Measurements from ENCODE around the gene FAM219A.
"Not testable (repeated sequence)": the region's sequence is repeated elsewhere in the genome, so short reads cannot be mapped to it uniquely, and the experiment has no call there.

FAM219A gene

DNA sequence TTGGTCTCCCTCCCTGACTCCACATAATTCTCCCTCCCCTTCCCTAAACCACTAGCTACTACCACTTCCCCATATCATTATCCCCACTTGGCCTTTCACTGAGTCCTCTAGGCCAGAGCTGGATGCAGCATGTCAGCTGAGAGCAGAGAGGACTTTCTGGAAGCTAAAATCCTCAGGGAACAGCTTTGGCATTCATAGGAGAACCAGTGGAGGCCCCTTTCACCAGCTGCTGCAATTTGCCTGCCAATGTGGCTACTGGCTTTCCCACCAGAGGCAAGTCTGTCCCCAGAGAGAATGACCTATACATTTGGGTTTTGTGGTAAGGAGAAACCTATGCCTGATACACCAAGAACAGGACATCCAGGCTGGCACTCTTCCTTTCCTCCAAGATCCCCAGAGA is 14.4 kb downstream of the FAM219A start:
- no peaks in the 10 kb centered on the region for H3K36me3 ChIP-seq (ENCODE audit: insufficient read depth, low read length)
- H3K27ac ChIP-seq (ENCODE audit: low read depth, low read length), result no peak overlapping the region
- H3K4me3 ChIP-seq (ENCODE audit: low read length), result no peak overlapping the region
- H3K9me3 ChIP-seq (ENCODE audit: insufficient read depth, low read depth, low read length), result no peaks in the 10 kb centered on the region
- no peak overlapping the region for H3K9ac ChIP-seq (ENCODE audit: low read depth, low read length)
- no peaks in the 10 kb centered on the region for H3K27me3 ChIP-seq (ENCODE audit: insufficient read depth, low read length)
- peaks cover 8% of the 10 kb centered on the region for H3K4me1 ChIP-seq (ENCODE audit: insufficient read depth, low read length)

DNA sequence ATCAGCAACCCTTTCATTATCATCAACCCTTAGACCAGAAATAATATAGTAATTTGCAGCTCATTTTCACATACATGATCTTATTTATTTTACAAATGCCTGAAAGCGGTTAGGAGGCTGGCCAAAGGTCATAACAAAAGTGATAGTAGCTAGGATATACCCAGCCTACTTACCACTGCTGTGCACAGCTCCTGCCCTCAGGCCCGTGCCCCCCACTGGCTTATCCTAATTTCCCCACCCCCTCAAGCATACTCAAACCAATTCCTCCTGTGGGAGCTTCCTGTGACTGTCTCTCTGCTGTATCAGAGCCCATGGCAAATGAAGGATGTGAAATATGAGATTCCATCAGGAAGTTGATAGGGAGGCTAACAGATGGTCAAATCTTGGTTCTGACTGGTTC is 14.8 kb downstream of the FAM219A start:
- Histone ChIP-seq H3K4me1 (ENCODE audit: insufficient read depth, low read length) (peaks cover 8% of the 10 kb centered on the region), H3K9ac (ENCODE audit: low read depth, low read length) (no peak overlapping the region), H3K36me3 (ENCODE audit: insufficient read depth, low read length) (no peaks in the 10 kb centered on the region), H3K27ac (ENCODE audit: low read depth, low read length) (no peak overlapping the region), H3K27me3 (ENCODE audit: insufficient read depth, low read length) (no peaks in the 10 kb centered on the region), H3K9me3 (ENCODE audit: insufficient read depth, low read depth, low read length) (no peaks in the 10 kb centered on the region), H3K4me3 (ENCODE audit: low read length) (no peak overlapping the region)
- WGBS, result 49% methylated on average over 2 of the region's 2 CpGs

DNA sequence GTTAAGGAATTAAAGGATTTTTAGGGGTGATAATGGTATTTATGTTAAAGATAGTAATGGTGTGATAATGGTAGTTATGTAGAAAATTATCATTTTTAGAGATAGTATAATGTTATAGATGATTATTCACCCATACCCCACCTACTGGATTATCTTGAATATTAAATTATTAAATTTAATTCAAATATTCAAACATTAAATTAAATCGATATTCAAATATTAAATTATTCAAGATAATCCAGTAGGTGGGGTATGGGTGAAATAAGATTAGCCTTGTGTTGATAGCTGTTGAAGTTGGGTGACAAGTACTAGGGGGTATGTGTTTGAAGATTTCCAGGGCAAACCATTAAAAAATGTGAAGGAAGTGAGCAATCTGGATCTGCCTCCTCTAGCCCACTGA is 15.6 kb downstream of the FAM219A start:
- H3K27me3 ChIP-seq (ENCODE audit: insufficient read depth, low read length), result no peaks in the 10 kb centered on the region
- no peak overlapping the region for H3K27ac ChIP-seq (ENCODE audit: low read depth, low read length)
- H3K9ac ChIP-seq (ENCODE audit: low read depth, low read length), result no peak overlapping the region
- H3K9me3 ChIP-seq (ENCODE audit: insufficient read depth, low read depth, low read length), result no peaks in the 10 kb centered on the region
- no peaks in the 10 kb centered on the region for H3K36me3 ChIP-seq (ENCODE audit: insufficient read depth, low read length)
- peaks cover 8% of the 10 kb centered on the region for H3K4me1 ChIP-seq (ENCODE audit: insufficient read depth, low read length)
- whole genome bisulfite sequencing, result no CpG with 5 or more reads among the region's 1 CpG
- H3K4me3 ChIP-seq (ENCODE audit: low read length), result no peak overlapping the region

DNA sequence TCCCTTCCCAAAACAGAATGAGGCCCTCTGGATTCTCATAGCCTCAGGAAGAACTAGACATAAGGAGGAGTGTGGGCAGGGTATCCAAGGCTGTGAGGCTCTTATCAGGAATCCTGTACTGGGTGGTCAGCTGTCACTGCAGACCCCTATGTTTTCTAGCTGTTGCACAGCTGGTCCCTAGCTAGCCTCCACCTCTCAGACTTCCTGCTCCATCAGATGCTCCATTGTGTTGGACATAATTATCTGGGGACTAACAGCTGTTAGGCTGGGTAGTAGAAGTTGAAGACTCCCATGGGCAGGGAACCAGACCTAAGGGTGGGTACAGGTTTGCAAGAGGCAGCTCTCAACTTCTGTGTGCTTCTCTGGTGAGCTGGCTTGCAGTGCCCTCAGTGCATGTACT is 18.4 kb downstream of the FAM219A start:
- no peaks in the 10 kb centered on the region for H3K36me3 ChIP-seq (ENCODE audit: insufficient read depth, low read length)
- no peak overlapping the region for H3K9ac ChIP-seq (ENCODE audit: low read depth, low read length)
- H3K4me3 ChIP-seq (ENCODE audit: low read length), result no peak overlapping the region
- H3K9me3 ChIP-seq (ENCODE audit: insufficient read depth, low read depth, low read length), result no peaks in the 10 kb centered on the region
- peaks cover 8% of the 10 kb centered on the region for H3K4me1 ChIP-seq (ENCODE audit: insufficient read depth, low read length)
- H3K27me3 ChIP-seq (ENCODE audit: insufficient read depth, low read length), result no peaks in the 10 kb centered on the region
- no peak overlapping the region for H3K27ac ChIP-seq (ENCODE audit: low read depth, low read length)

- not testable (repeated sequence) for H3K4me1 ChIP-seq (ENCODE audit: insufficient read depth, low read length); H3K36me3 ChIP-seq (ENCODE audit: insufficient read depth, low read length); H3K4me3 ChIP-seq (ENCODE audit: low read length); H3K9ac ChIP-seq (ENCODE audit: low read depth, low read length); H3K27ac ChIP-seq (ENCODE audit: low read depth, low read length); H3K9me3 ChIP-seq (ENCODE audit: insufficient read depth, low read depth, low read length); H3K27me3 ChIP-seq (ENCODE audit: insufficient read depth, low read length)
- 96% methylated on average over 4 of the region's 4 CpGs for WGBS
Observed at GRCh38 chr9:34438465-34438864, 19.9 kb downstream of the FAM219A start.

- H3K36me3 ChIP-seq (ENCODE audit: insufficient read depth, low read length); H3K27me3 ChIP-seq (ENCODE audit: insufficient read depth, low read length); H3K9ac ChIP-seq (ENCODE audit: low read depth, low read length); H3K9me3 ChIP-seq (ENCODE audit: insufficient read depth, low read depth, low read length); H3K4me3 ChIP-seq (ENCODE audit: low read length); H3K4me1 ChIP-seq (ENCODE audit: insufficient read depth, low read length); H3K27ac ChIP-seq (ENCODE audit: low read depth, low read length): not testable (repeated sequence)
- 96% methylated on average over 28 of the region's 28 CpGs for WGBS
Observed at GRCh38 chr9:34437926-34438307, 20.5 kb downstream of the FAM219A start.

GRCh38 chr9:34437006-34437925 is 21.1 kb downstream of the FAM219A start:
- WGBS, result 79% methylated on average over 14 of the region's 14 CpGs
- Histone ChIP-seq H3K4me1 (ENCODE audit: insufficient read depth, low read length) (no peaks in the 10 kb centered on the region), H3K9me3 (ENCODE audit: insufficient read depth, low read depth, low read length) (no peaks in the 10 kb centered on the region), H3K4me3 (ENCODE audit: low read length) (no peak overlapping the region), H3K27ac (ENCODE audit: low read depth, low read length) (no peak overlapping the region), H3K36me3 (ENCODE audit: insufficient read depth, low read length) (no peaks in the 10 kb centered on the region), H3K27me3 (ENCODE audit: insufficient read depth, low read length) (no peaks in the 10 kb centered on the region), H3K9ac (ENCODE audit: low read depth, low read length) (no peak overlapping the region)

DNA sequence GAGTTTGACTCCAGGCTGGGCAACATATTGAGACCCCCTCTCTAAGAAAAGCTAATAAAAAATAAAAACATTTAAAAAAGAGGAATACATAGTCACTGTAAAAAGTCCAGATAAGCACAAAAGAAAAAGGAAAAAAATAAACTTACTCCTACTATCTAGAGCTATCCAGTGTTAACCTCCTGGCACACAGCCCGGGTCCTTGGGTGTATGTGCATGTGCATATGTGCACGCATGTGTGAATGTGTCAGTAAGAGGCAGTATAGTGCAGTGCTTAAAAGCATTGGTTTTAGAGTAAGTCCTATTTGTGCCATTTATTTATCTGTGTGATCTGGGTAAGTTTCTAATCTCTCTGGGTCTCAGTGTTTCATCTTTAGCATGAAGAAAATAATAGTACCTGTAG is 26.7 kb downstream of the FAM219A start:
- Histone ChIP-seq H3K4me3 (ENCODE audit: low read length) (no peak overlapping the region), H3K4me1 (ENCODE audit: insufficient read depth, low read length) (no peaks in the 10 kb centered on the region), H3K27ac (ENCODE audit: low read depth, low read length) (no peak overlapping the region), H3K27me3 (ENCODE audit: insufficient read depth, low read length) (no peaks in the 10 kb centered on the region), H3K36me3 (ENCODE audit: insufficient read depth, low read length) (no peaks in the 10 kb centered on the region), H3K9ac (ENCODE audit: low read depth, low read length) (no peak overlapping the region), H3K9me3 (ENCODE audit: insufficient read depth, low read depth, low read length) (no peaks in the 10 kb centered on the region)
- 88% methylated on average over 2 of the region's 2 CpGs for WGBS

DNA sequence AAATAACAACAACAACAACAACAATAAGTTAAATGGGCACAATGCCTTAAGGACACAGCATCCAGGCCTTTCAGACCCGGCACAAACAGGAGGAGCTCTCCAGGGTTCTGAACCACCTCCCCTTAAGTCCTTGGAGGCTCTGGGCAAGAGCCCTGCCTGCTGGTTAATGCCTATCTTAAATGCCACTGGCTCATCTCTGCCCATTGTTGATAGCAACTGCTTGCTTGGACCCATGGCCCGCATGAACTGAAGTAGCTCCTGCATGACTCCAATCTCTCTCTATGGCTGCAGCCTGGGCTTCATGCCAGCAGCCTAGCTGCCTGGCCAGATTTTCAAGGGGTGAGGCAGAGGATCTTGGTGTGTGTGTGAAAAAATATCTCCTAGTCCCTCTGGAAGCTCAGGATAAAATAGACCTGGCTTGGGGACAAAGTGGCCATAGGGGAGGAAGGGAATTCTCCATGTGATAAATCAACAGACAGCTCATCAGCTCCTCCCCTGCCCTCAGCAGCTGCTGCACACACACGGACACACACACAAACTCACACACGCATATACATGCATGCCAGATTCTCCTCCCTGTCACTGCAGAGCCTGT is 27.4 kb downstream of the FAM219A start:
- no peak overlapping the region for H3K4me3 ChIP-seq (ENCODE audit: low read length)
- H3K9ac ChIP-seq (ENCODE audit: low read depth, low read length), result no peak overlapping the region
- no peaks in the 10 kb centered on the region for H3K27me3 ChIP-seq (ENCODE audit: insufficient read depth, low read length)
- WGBS, result 63% methylated on average over 4 of the region's 4 CpGs
- H3K27ac ChIP-seq (ENCODE audit: low read depth, low read length), result no peak overlapping the region
- H3K4me1 ChIP-seq (ENCODE audit: insufficient read depth, low read length), result no peaks in the 10 kb centered on the region
- H3K36me3 ChIP-seq (ENCODE audit: insufficient read depth, low read length), result no peaks in the 10 kb centered on the region
- no peaks in the 10 kb centered on the region for H3K9me3 ChIP-seq (ENCODE audit: insufficient read depth, low read depth, low read length)

DNA sequence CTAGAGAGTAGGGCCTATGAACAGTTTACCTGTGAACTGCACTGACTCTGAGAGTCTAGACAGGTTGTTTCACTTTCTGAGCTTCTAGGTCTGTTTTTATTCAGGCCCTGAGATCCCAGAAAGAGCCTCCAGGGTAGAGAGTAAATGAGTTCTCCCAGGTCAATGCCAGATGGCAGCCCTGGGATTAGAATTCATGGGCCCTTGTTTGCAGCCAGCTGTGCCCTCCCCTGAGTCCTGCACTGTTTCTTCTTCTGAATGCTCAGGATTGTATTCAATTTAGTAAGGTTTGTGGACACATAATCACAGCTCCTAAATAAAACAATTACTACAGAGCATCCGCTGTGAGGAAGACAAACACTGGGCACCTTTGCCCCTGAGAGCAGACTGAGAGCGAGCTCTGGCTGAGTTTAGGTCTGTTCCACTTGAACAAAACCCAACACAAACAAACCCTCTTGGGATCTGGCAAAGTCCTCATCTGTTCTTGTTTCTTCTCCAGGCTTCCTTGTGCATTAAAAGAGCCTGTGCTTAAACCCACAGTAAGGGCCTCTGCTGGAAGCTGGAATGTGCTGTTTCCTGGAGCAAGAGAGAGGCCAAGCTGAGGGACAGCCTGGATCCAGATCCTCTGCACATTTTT is 29.9 kb downstream of the FAM219A start:
- H3K9ac ChIP-seq (ENCODE audit: low read depth, low read length), result no peak overlapping the region
- no peaks in the 10 kb centered on the region for H3K27me3 ChIP-seq (ENCODE audit: insufficient read depth, low read length)
- H3K9me3 ChIP-seq (ENCODE audit: insufficient read depth, low read depth, low read length), result no peaks in the 10 kb centered on the region
- H3K36me3 ChIP-seq (ENCODE audit: insufficient read depth, low read length), result no peaks in the 10 kb centered on the region
- no peaks in the 10 kb centered on the region for H3K4me1 ChIP-seq (ENCODE audit: insufficient read depth, low read length)
- no peak overlapping the region for H3K4me3 ChIP-seq (ENCODE audit: low read length)
- 94% methylated on average over 2 of the region's 2 CpGs for WGBS
- no peak overlapping the region for H3K27ac ChIP-seq (ENCODE audit: low read depth, low read length)

GRCh38 chr9:34426347-34427074 is 31.9 kb downstream of the FAM219A start:
- no peaks in the 10 kb centered on the region for H3K27me3 ChIP-seq (ENCODE audit: insufficient read depth, low read length)
- 88% methylated on average over 5 of the region's 5 CpGs for WGBS
- H3K9me3 ChIP-seq (ENCODE audit: insufficient read depth, low read depth, low read length), result no peaks in the 10 kb centered on the region
- no peaks in the 10 kb centered on the region for H3K4me1 ChIP-seq (ENCODE audit: insufficient read depth, low read length)
- H3K4me3 ChIP-seq (ENCODE audit: low read length), result no peak overlapping the region
- H3K9ac ChIP-seq (ENCODE audit: low read depth, low read length), result no peak overlapping the region
- no peaks in the 10 kb centered on the region for H3K36me3 ChIP-seq (ENCODE audit: insufficient read depth, low read length)
- no peak overlapping the region for H3K27ac ChIP-seq (ENCODE audit: low read depth, low read length)

Measured in HUES64 (cell line).